Skeletal muscle tissue (tissue), 4 donors: ENCODE data around the gene HOXD8. TPM values are rescaled to one million over a fixed set of nuclear protein-coding genes. Genes with fewer than 3 reads are reported as not detected.
A peak's percentile ranks its signal among the peaks of the same experiment; 100 is the strongest.

Source experiments
- H3K27ac ChIP-seq: one replicate; pipeline ENCODE4 v1.7.0; 2013; ENCODE audit warnings: mild to moderate bottlenecking, low read depth, low read length, inconsistent platforms
- H3K27me3 ChIP-seq, 3 donors: one replicate each; pipeline ENCODE4 v1.7.0; 2013; ENCODE audit warnings: low read length in 3 of 3; ENCODE audit not compliant: control insufficient read depth in 3 of 3, insufficient read depth in 3 of 3
- H3K36me3 ChIP-seq, 3 donors: one replicate each; pipeline ENCODE4 v1.7.0; 2013; ENCODE audit warnings: low read length in 3 of 3; ENCODE audit not compliant: control insufficient read depth in 3 of 3, insufficient read depth in 3 of 3
- H3K4me1 ChIP-seq, 3 donors: one replicate each; pipeline ENCODE4 v1.7.0; 2013; ENCODE audit warnings: low read length in 3 of 3, mild to moderate bottlenecking in 3 of 3; ENCODE audit not compliant: control insufficient read depth in 3 of 3, insufficient read depth in 3 of 3
- H3K4me3 ChIP-seq, 3 donors: one replicate each; pipeline ENCODE4 v1.7.0; 2013; ENCODE audit warnings: low read length in 3 of 3
- H3K9ac ChIP-seq, 3 donors: one replicate each; pipeline ENCODE4 v1.7.0; 2013; ENCODE audit warnings: low read length in 3 of 3, mild to moderate bottlenecking in 3 of 3, moderate library complexity in 2 of 3, low read depth in 1 of 3
- H3K9me3 ChIP-seq, 3 donors: one replicate each; pipeline ENCODE4 v1.7.0; 2013; ENCODE audit warnings: low read length in 3 of 3; ENCODE audit not compliant: control insufficient read depth in 3 of 3
- total RNA-seq: library from RNA; depleted of rRNA; stranded (reverse); fragments of >200 nt; gene quantifications from one replicate; pipeline ENCODE4 v1.2.3, GENCODE V29; 2014
- donor health status: Osteomylitis.

HOXD8 gene
- total RNA-seq, 1 donor from 2014 or later, result 18.8 TPM

DNA sequence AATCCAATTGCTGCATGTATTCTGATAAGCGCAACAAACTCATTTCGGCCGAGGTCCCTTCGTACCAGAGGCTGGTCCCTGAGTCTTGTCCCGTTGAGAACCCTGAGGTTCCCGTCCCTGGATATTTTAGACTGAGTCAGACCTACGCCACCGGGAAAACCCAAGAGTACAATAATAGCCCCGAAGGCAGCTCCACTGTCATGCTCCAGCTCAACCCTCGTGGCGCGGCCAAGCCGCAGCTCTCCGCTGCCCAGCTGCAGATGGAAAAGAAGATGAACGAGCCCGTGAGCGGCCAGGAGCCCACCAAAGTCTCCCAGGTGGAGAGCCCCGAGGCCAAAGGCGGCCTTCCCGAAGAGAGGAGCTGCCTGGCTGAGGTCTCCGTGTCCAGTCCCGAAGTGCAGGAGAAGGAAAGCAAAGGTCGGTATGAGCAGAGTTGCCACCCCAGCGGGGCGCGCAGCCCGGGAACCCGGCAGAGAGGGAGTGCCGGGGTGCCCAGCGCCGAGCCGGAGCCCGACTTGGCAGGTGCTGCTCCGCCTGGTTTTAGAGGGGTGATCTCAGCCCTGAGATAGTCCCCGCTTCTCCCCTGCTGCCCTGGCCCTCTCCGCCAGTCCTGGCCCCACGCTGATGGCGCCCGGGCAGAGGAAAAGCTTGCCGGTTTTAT, 12.2 kb upstream of the HOXD8 start:
- peak overlapping the region in 1 of 3 donors; percentile 56 for H3K4me3 ChIP-seq
- no peak overlapping the region for H3K27ac ChIP-seq
- H3K9me3 ChIP-seq, result no peaks in the 10 kb centered on the region
- H3K9ac ChIP-seq, result no peak overlapping the region
- no peaks in the 10 kb centered on the region for H3K36me3 ChIP-seq
- peaks cover 6 to 11% (median 9%) of the 10 kb centered on the region in 3 donors for H3K4me1 ChIP-seq
- H3K27me3 ChIP-seq, result peaks cover 94 to 98% (median 94%) of the 10 kb centered on the region in 3 donors

DNA sequence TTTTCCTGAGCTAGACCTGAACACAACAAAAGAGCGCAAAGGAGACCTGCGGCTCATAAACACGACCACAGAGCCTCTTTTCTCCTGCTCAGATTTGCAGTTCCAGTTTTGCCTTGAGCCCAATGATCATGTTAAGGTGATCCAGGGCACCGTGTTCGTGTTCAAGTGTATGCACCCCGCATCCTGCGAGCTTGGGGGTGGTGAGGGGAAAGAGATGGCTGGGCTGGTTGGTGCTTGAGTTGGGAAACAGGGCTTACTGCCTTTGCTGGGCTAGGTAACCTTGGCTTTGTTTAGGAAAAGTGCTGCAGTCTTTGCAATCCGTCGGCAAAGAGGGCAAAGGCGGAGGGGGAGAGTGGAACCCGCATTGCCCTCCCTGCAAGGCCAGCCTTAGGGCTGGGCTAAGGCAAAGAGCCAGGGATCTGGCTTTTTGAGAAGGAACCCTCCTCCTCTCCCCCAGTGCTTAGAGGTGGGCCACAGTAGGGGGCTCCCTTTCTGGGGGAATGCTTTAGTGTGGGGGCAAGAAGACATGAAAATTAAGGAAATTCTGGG, 11.6 kb upstream of the HOXD8 start:
- H3K9me3 ChIP-seq, result no peaks in the 10 kb centered on the region
- peaks cover 9 to 14% (median 12%) of the 10 kb centered on the region in 3 donors for H3K4me1 ChIP-seq
- no peak overlapping the region for H3K9ac ChIP-seq
- peaks cover 94 to 95% (median 94%) of the 10 kb centered on the region in 3 donors for H3K27me3 ChIP-seq
- no peak overlapping the region for H3K4me3 ChIP-seq
- no peaks in the 10 kb centered on the region for H3K36me3 ChIP-seq
- no peak overlapping the region for H3K27ac ChIP-seq

DNA sequence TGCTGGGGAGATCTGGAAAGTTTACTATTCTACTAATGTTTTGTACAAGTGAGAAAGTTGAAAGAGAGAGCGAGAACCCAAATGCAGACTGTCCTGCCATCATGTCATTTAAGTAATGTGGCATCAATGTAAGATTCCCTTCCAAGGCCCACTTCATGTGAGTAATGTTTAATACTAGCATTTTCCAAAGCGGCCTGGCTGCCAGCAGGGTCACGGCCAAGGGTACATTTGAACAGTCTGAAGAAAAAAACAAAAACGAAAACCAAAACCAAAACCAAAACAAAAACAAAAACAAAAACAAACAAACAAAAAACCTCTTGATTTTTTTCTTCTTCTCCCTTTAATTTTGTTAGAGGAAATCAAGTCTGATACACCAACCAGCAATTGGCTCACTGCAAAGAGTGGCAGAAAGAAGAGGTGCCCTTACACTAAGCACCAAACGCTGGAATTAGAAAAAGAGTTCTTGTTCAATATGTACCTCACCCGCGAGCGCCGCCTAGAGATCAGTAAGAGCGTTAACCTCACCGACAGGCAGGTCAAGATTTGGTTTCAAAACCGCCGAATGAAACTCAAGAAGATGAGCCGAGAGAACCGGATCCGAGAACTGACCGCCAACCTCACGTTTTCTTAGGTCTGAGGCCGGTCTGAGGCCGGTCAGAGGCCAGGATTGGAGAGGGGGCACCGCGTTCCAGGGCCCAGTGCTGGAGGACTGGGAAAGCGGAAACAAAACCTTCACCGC, 10.7 kb upstream of the HOXD8 start:
- Histone ChIP-seq H3K9ac (no peak overlapping the region), H3K4me1 (peaks cover 13 to 16% (median 15%) of the 10 kb centered on the region in 3 donors), H3K27me3 (peaks cover 86 to 96% (median 95%) of the 10 kb centered on the region in 3 donors), H3K36me3 (no peaks in the 10 kb centered on the region), H3K9me3 (no peaks in the 10 kb centered on the region), H3K27ac (no peak overlapping the region), H3K4me3 (no peak overlapping the region)

DNA sequence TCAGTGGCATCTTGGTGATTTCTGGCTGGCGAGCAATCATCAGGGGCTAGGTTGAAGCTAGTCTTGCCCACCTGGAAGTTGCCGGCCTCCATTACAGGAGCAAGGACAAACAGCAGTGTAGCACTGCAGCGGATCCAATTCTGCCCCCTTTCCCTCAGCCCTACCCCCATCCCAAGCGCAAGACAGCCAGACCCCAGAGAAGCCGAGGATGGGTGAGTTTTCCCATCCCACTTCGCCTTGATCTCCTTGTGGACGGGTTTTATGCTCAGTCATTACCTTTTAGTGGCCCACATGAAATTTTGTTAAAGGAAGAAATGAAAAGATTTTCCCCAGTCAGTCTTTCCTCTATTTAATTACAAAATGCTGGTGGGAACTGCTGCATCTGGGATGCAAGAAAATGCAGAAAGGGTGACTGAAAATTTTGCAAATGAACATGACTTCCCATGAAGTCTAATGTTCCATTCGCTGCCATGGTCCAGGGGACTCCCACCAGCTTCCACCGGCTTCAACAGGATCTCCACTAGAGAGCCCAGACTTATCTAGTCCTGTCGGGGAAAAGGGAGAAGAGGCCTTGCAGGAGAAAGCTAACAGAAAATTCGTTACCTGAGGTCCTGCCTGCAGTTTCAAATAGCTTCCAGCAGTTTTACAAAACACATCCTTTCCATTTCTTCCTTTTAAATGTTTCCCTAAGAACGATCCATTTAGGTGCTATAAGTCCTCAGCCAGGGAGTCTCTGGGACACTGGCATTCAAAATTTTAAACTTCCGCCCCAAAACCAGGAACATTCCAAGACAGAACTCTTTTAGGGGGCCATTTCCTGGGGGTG, 8.9 kb upstream of the HOXD8 start:
- Histone ChIP-seq H3K9ac (no peak overlapping the region), H3K9me3 (no peaks in the 10 kb centered on the region), H3K36me3 (no peaks in the 10 kb centered on the region), H3K27ac (no peak overlapping the region), H3K4me3 (no peak overlapping the region), H3K4me1 (peaks cover 13 to 16% (median 15%) of the 10 kb centered on the region in 3 donors), H3K27me3 (peaks cover 69 to 96% (median 93%) of the 10 kb centered on the region in 3 donors)

DNA sequence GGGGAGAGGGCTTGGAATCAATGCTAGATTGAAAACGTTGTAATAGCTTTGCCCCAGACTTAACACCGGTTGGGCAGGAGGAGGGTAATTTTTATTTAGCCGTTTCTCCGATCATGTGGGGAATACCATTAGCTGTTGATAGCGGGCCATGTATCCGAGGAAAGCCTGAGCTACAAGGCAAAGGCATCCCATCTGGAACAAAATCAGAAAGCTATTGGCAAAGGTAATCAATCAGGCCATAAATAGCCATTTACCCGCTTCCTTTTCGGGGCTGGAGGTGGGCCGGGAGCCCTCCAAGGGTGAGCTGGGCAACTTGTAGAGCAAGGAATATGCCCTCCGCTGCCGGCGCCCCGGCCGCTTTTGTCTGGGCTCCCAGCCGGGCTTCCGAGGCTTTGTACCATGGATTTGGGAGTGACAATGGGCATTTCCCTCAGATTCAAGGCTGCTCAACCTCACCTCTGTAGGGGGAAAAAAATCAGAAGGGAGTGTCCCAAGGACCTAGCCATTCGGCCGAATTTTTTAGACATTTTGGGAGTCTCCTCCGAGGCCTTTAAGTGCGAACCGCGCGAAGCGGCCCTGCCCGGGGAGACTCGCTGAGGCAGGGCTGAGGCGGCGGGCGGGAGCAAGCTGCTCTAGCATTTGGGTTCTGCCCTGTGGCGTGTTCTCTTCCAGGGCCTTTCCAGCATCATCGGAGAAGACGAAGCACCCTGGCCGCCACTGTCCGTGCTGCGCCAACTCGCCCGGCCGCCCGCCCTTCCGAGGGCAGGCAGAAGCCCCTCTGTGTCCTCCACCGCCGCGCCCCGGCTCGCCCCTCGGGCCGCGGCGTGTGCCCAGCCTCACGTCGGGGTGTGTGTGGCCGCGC, 8.1 kb upstream of the HOXD8 start:
- H3K4me1 ChIP-seq, result peaks cover 13 to 16% (median 15%) of the 10 kb centered on the region in 3 donors
- peak overlapping the region in 2 of 3 donors; percentile 76 to 85 for H3K4me3 ChIP-seq

DNA sequence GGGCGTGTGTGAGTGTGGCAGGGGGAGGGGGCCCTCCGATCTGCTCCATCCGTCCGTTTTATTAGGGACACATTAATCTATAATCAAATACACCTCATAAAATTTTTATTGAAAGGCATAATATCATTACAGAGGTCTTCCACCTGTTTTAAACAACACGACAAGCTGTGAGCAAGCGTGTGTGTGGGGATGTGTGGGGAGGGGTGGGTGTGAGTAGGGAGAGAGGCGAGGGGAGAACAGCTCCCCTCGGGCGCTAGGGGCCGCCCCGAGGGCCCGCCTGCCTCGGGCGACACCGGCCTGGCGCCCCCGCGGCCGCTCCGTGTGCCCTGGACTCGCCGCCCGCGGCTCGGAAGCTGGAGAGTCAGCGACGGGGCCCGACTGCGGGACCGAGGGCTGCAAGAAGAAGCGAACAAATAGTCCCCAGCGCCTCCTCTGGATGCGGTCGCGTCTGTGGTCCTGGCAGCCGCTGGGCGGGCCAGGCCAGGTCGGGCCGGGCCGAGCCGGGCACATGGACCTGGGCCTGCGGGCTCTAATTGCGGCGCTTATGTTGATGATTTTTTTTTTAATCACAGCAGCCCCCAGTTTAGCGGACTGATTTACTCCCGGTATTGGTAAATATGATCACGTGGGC, 7.3 kb upstream of the HOXD8 start:
- H3K4me1 ChIP-seq, result peaks cover 10 to 16% (median 15%) of the 10 kb centered on the region in 3 donors
- no peaks in the 10 kb centered on the region for H3K9me3 ChIP-seq
- H3K27ac ChIP-seq, result peak overlapping the region; percentile 68
- H3K36me3 ChIP-seq, result no peaks in the 10 kb centered on the region
- peak overlapping the region; percentile 61 to 69 (median 69) for H3K9ac ChIP-seq
- peak overlapping the region; percentile 66 to 85 (median 76) for H3K4me3 ChIP-seq
- peaks cover 53 to 86% (median 80%) of the 10 kb centered on the region in 3 donors for H3K27me3 ChIP-seq

More for the DNA sequence above, 8.1 kb upstream of the HOXD8 start:
- Histone ChIP-seq H3K9me3 (no peaks in the 10 kb centered on the region), H3K36me3 (no peaks in the 10 kb centered on the region), H3K9ac (peak overlapping the region in 2 of 3 donors; percentile 69), H3K27me3 (peaks cover 60 to 93% (median 87%) of the 10 kb centered on the region in 3 donors), H3K27ac (peak overlapping the region; percentile 68)

DNA sequence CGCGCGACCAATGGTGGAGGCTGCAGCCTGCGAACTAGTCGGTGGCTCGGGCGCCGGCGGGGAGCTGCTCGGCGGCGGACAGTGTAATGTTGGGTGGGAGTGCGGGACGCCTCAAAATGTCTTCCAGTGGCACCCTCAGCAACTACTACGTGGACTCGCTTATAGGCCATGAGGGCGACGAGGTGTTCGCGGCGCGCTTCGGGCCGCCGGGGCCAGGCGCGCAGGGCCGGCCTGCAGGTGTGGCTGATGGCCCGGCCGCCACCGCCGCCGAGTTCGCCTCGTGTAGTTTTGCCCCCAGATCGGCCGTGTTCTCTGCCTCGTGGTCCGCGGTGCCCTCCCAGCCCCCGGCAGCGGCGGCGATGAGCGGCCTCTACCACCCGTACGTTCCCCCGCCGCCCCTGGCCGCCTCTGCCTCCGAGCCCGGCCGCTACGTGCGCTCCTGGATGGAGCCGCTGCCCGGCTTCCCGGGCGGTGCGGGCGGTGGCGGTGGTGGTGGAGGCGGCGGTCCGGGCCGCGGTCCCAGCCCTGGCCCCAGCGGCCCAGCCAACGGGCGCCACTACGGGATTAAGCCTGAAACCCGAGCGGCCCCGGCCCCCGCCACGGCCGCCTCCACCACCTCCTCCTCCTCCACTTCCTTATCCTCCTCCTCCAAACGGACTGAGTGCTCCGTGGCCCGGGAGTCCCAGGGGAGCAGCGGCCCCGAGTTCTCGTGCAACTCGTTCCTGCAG, 6.7 kb upstream of the HOXD8 start, which contains the start of gene HOXD9:
Gene HOXD9, plus strand, starts transcription at position 37 of the 728 bp plus-strand sequence. Its CDS starts 50 bp downstream, at position 87.
- H3K4me1 ChIP-seq, result peaks cover 5 to 15% (median 9%) of the 10 kb centered on the region in 3 donors
- H3K36me3 ChIP-seq, result no peaks in the 10 kb centered on the region
- peaks cover 46 to 79% (median 77%) of the 10 kb centered on the region in 3 donors for H3K27me3 ChIP-seq
- no peaks in the 10 kb centered on the region for H3K9me3 ChIP-seq
- H3K9ac ChIP-seq, result peak within 1 kb of the TSS; percentile 61 to 69 (median 69)
- H3K27ac ChIP-seq, result peak within 1 kb of the TSS; percentile 68
- H3K4me3 ChIP-seq, result peak within 1 kb of the TSS; percentile 66 to 85 (median 76)

DNA sequence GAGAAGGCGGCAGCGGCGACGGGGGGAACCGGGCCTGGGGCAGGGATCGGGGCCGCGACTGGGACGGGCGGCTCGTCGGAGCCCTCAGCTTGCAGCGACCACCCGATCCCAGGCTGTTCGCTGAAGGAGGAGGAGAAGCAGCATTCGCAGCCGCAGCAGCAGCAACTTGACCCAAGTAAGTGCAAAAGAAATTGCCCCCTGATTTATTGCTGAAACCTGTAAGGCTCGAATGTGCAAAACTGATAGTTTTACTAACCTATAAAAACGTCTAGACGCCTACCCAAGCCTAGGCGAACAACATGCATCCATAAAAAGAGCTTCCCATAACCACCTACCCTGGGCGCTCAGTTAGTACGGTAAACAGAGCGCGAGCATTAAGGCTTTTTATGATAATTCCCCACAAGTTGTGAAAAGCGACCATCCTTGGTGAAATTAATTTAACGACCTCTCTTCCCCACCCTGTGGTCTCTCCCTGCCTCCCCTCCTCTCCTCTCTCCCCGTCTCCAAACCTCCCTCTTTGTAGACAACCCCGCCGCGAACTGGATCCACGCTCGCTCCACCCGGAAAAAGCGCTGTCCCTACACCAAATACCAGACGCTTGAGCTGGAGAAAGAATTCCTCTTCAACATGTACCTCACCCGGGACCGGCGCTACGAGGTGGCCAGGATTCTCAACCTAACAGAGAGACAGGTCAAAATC, 5.9 kb upstream of the HOXD8 start:
- Histone ChIP-seq H3K9me3 (no peaks in the 10 kb centered on the region), H3K27me3 (peaks cover 45 to 79% (median 77%) of the 10 kb centered on the region in 3 donors), H3K4me1 (peaks cover 5 to 18% (median 13%) of the 10 kb centered on the region in 3 donors), H3K9ac (peak overlapping the region in 2 of 3 donors; percentile 69), H3K27ac (no peak overlapping the region), H3K36me3 (no peaks in the 10 kb centered on the region), H3K4me3 (peak overlapping the region; percentile 60 to 85 (median 76))
